Suprapubic skin (tissue), 3 donors: ENCODE results near the gene EVI2B.

Experiments used
- CTCF ChIP-seq, 2 donors: fragments of 200-600 bp in 1 of 2; fragments of 450-650 bp in 1 of 2; sonication (generic) in 1 of 2; IDR thresholded peaks; one replicate each; pipeline ENCODE4 v1.5.1; 2016 to 2019; ENCODE audit warnings: antibody characterized with exemption in 2 of 2, mild to moderate bottlenecking in 1 of 2, moderate library complexity in 1 of 2
- EP300 ChIP-seq: sonication (generic); formaldehyde crosslinking; IDR thresholded peaks from one replicate; pipeline ENCODE4 v1.6.1; 2017; ENCODE audit warnings: antibody characterized with exemption

GRCh38 chr17:31349454-31349853 is 35.6 kb upstream of the EVI2B start:
- TF ChIP-seq CTCF (IDR thresholded peaks at IDR 0.05) (no peak), EP300 (no peak)
